Measurements from ENCODE around the gene CRADD. TPM values are rescaled to one million over a fixed set of nuclear protein-coding genes. Genes with fewer than 3 reads are reported as not detected.

The CRADD gene
- total and polyA plus RNA-seq, 2 of the 4 experiments (the other 2 are of a cell fraction) = 11.1 to 14.0 TPM

GRCh38 chr12:93682846-93683261 is 5.7 kb downstream of the CRADD start:
- H3K4ac ChIP-seq (ENCODE audit: low read depth, low read length) = peak overlapping the region; percentile 27; the same call in 1 of the 2 replicates
- H3K4me2 ChIP-seq (ENCODE audit: low read depth, low read length) = no peak overlapping the region
- no peak overlapping the region for H4K91ac ChIP-seq (ENCODE audit: insufficient read depth, low read depth, low read length)
- H4K5ac ChIP-seq (ENCODE audit: low read depth, low read length) = peak overlapping the region; percentile 49; the same call in 1 of the 2 replicates
- H3K79me1 ChIP-seq (ENCODE audit: low read depth in 1 of 2, low read length in 2 of 2) = peaks cover 14 to 36% of the 10 kb centered on the region in 2 experiments
- no TSS peak for BruUV-seq (replicated peaks)
- CTCF ChIA-PET = no interaction called here
- 0 out of 2 replicates have a peak, but pooled peaks cover under 1% of the 10 kb centered on the region for H3K4me1 ChIP-seq (ENCODE audit: control insufficient read depth, insufficient read depth, low read length)
- DNase-seq (no peak), ATAC-seq (ENCODE audit: low read depth) (no peak)
- no peak overlapping the region for H3K27ac ChIP-seq (ENCODE audit: insufficient read depth, low read length)
- dilution Hi-C loops (cut with HindIII; ENCODE audit: low sequenced_read_pairs, unreplicated experiment) = no loop called here
- H3K4me3 ChIP-seq (ENCODE audit: insufficient read depth, low read depth, low read length) = no peak overlapping the region
- H3K9me3 ChIP-seq (ENCODE audit: control insufficient read depth, insufficient read depth, low read length) = no peaks in the 10 kb centered on the region
- POLR2A ChIA-PET (ENCODE audit: unreplicated experiment) = interaction anchor here (0.6 kb wide), 1 partner anchor 163 kb away, joined by 3 read pairs; no protein-coding TSS in a partner anchor
- 0 out of 2 replicates have a peak overlapping the region, but pooled peaks have one; percentile 36 for H3K14ac ChIP-seq (replicated peaks; ENCODE audit: low read depth, low read length)
- no peak overlapping the region for H3K56ac ChIP-seq (ENCODE audit: extremely low read depth, insufficient read depth, low read length)
- peak overlapping the region; percentile 53; the same call in 2 of the 3 replicates for H2BK15ac ChIP-seq (ENCODE audit: low read depth, low read length)
- in situ Hi-C loops (cut with MboI; ENCODE audit: low sequenced_read_pairs) = no loop called here
- peak overlapping the region; percentile 28 to 61; a peak in 3 of 4 replicates for H4K8ac ChIP-seq (ENCODE audit: low read depth in 2 of 2, low read length in 2 of 2)
- H2BK20ac ChIP-seq (ENCODE audit: low read depth, low read length) = peak overlapping the region; percentile 23; the same call in 1 of the 2 replicates
- H3K9ac ChIP-seq (ENCODE audit: low read depth, low read length) = no peak overlapping the region
- TF ChIP-seq MAFK (IDR thresholded peaks at IDR 0.05; ENCODE audit: low read depth, low read length) = no peak
- no peak for TF ChIP-seq CHD1 (IDR thresholded peaks at IDR 0.05; ENCODE audit: low read depth, low read length)
- TF ChIP-seq RFX5 (IDR thresholded peaks at IDR 0.05; ENCODE audit: low read depth, low read length) = no peak
- TF ChIP-seq MXI1 (IDR thresholded peaks at IDR 0.05; ENCODE audit: borderline replicate concordance, low read depth, low read length) = no peak
- TF ChIP-seq NFE2L2 (IDR thresholded peaks at IDR 0.05; ENCODE audit: low read depth, low read length) = no peak
- no peak for TF ChIP-seq USF2 (IDR thresholded peaks at IDR 0.05; ENCODE audit: low read depth, low read length)
- no peak for TF ChIP-seq RCOR1 (IDR thresholded peaks at IDR 0.05; ENCODE audit: insufficient replicate concordance, low read length)
- TF ChIP-seq CEBPB (IDR thresholded peaks at IDR 0.05; ENCODE audit: low read depth, low read length) = no peak
- no peak for TF ChIP-seq FOS (IDR thresholded peaks at IDR 0.05; ENCODE audit: low read depth, low read length)
- TF ChIP-seq ELK1 (IDR thresholded peaks at IDR 0.05; ENCODE audit: borderline replicate concordance, low read depth, low read length) = no peak
- TF ChIP-seq MAZ (IDR thresholded peaks at IDR 0.05; ENCODE audit: borderline replicate concordance, low read depth, low read length) = no peak
- TF ChIP-seq CTCF (conservative IDR thresholded peaks at IDR 0.05; ENCODE audit: low read depth, low read length) = no peak
- no peak for TF ChIP-seq BHLHE40 (IDR thresholded peaks at IDR 0.05; ENCODE audit: low read depth, low read length)
- no peak for TF ChIP-seq RAD21 (IDR thresholded peaks at IDR 0.05; ENCODE audit: low read length)
- TF ChIP-seq SMC3 (IDR thresholded peaks at IDR 0.05; ENCODE audit: low read depth, low read length) = no peak
- TF ChIP-seq POLR2A (IDR thresholded peaks at IDR 0.05; ENCODE audit: low read depth, low read length) = no peak
- H2AK5ac ChIP-seq (ENCODE audit: low read depth, low read length) = peak overlapping the region; percentile 30; the same call in 1 of the 2 replicates
- H2BK5ac ChIP-seq (ENCODE audit: low read depth, low read length, poor library complexity, severe bottlenecking) = no peak overlapping the region
- H2BK120ac ChIP-seq (ENCODE audit: low read depth, low read length) = peak overlapping the region; percentile 36; the same call in 1 of the 2 replicates
- H2AK9ac ChIP-seq (replicated peaks; ENCODE audit: low read depth, low read length, poor library complexity) = no peak overlapping the region
- H3K23ac ChIP-seq (ENCODE audit: low read depth, low read length) = peak overlapping the region; percentile 19; the same call in 1 of the 2 replicates
- H2AFZ ChIP-seq (replicated peaks; ENCODE audit: low read length, poor library complexity) = peak overlapping the region; percentile 46
- H3K27me3 ChIP-seq (ENCODE audit: control insufficient read depth, insufficient read depth, low read length) = no peaks in the 10 kb centered on the region
- H4K20me1 ChIP-seq (ENCODE audit: insufficient read depth, low read length) = no peaks in the 10 kb centered on the region
- WGBS, 2 experiments (ENCODE audit: extremely low coverage in 2 of 2, insufficient read length in 1 of 2) = 76% methylated on average over 2 of the region's 5 CpGs; no CpG with 5 or more reads in 1 of the 2 experiments
- H3K9me1 ChIP-seq (ENCODE audit: insufficient read depth, low read length) = peaks cover 11% of the 10 kb centered on the region
- H3K36me3 ChIP-seq (ENCODE audit: control insufficient read depth, insufficient read depth, low read length) = no peaks in the 10 kb centered on the region
- 0 out of 2 replicates have a peak overlapping the region, but pooled peaks have one; percentile 16 for H3K18ac ChIP-seq (ENCODE audit: low read depth, low read length)
- intact Hi-C loops (cut with micrococcal nuclease) = loop anchor here (10.0 kb wide), 1 partner anchor 178 kb away; no protein-coding TSS in a partner anchor

Data from IMR-90 (cell line).